DOHH2 (cell line): ENCODE data around the gene RPRML.
"Not testable (repeated sequence)": the region's sequence is repeated elsewhere in the genome, so short reads cannot be mapped to it uniquely, and the experiment has no call there.

Experiments used
- H3F3A ChIP-seq: fragments of 200-600 bp; sonication (generic), shearing (Covaris generic); 2 replicates; pipeline ENCODE4 v1.6.0; 2016; ENCODE audit warnings: antibody characterized with exemption, mild to moderate bottlenecking; ENCODE audit not compliant: control insufficient read depth, insufficient read depth
- H3K27ac ChIP-seq: fragments of 200-600 bp; sonication (generic); 2 replicates; pipeline ENCODE4 v1.5.1; 2014; ENCODE audit warnings: low read depth, mild to moderate bottlenecking, low read length, moderate library complexity
- H3K27me3 ChIP-seq: fragments of 200-600 bp; sonication (generic); 2 replicates; pipeline ENCODE4 v1.6.1; 2014; ENCODE audit warnings: mild to moderate bottlenecking, low read length, mixed read lengths; ENCODE audit not compliant: control insufficient read depth
- H3K36me3 ChIP-seq: fragments of 200-600 bp; sonication (generic); 2 replicates; pipeline ENCODE4 v1.6.1; 2014; ENCODE audit warnings: mild to moderate bottlenecking, low read length, moderate library complexity, mixed read lengths; ENCODE audit not compliant: control insufficient read depth
- H3K4me1 ChIP-seq: fragments of 200-600 bp; sonication (generic); 2 replicates; pipeline ENCODE4 v1.6.1; 2014; ENCODE audit warnings: mild to moderate bottlenecking, low read length, mixed read lengths; ENCODE audit not compliant: control insufficient read depth
- H3K4me2 ChIP-seq: fragments of 200-600 bp; sonication (generic); 2 replicates; pipeline ENCODE4 v1.6.0; 2014; ENCODE audit warnings: mild to moderate bottlenecking, low read length, moderate library complexity
- H3K4me3 ChIP-seq: fragments of 200-600 bp; sonication (generic); 2 replicates; pipeline ENCODE4 v1.5.1; 2014; ENCODE audit warnings: mild to moderate bottlenecking, low read length, mixed read lengths
- H3K79me2 ChIP-seq: fragments of 200-600 bp; sonication (generic); 2 replicates; pipeline ENCODE4 v1.6.1; 2014; ENCODE audit warnings: mild to moderate bottlenecking, low read length, mixed read lengths; ENCODE audit not compliant: control insufficient read depth
- H3K9me2 ChIP-seq: fragments of 200-600 bp; sonication (generic); replicated peaks from 2 replicates; pipeline ENCODE4 v1.6.1; 2014; ENCODE audit warnings: mild to moderate bottlenecking, low read length, mixed read lengths; ENCODE audit not compliant: control insufficient read depth
- H3K9me3 ChIP-seq: fragments of 200-600 bp; sonication (generic); 2 replicates; pipeline ENCODE4 v1.6.1; 2014; ENCODE audit warnings: antibody characterized with exemption, low read length, mixed read lengths; ENCODE audit not compliant: control insufficient read depth, insufficient read depth
- H4K20me1 ChIP-seq: fragments of 200-600 bp; sonication (generic); 2 replicates; pipeline ENCODE4 v1.6.0; 2014; ENCODE audit warnings: low read depth, mild to moderate bottlenecking, antibody characterized with exemption, low read length, moderate library complexity; ENCODE audit not compliant: control insufficient read depth, insufficient read depth
- EZH2phosphoT487 ChIP-seq: fragments of 200-600 bp; sonication (generic); IDR thresholded peaks from 2 replicates; pipeline ENCODE4 v1.6.1; 2017; ENCODE audit warnings: borderline replicate concordance, mild to moderate bottlenecking, antibody characterized with exemption, low read length, moderate library complexity, mixed read lengths
- TF ChIP-seq, protein P1 (sequence below): fragments of 200-600 bp; sonication (generic); IDR thresholded peaks from one replicate; pipeline ENCODE4 v1.5.1; 2014; ENCODE audit warnings: antibody characterized with exemption, mild to moderate bottlenecking, low read depth, low read length; ENCODE audit not compliant: poor library complexity, severe bottlenecking

Gene RPRML

DNA sequence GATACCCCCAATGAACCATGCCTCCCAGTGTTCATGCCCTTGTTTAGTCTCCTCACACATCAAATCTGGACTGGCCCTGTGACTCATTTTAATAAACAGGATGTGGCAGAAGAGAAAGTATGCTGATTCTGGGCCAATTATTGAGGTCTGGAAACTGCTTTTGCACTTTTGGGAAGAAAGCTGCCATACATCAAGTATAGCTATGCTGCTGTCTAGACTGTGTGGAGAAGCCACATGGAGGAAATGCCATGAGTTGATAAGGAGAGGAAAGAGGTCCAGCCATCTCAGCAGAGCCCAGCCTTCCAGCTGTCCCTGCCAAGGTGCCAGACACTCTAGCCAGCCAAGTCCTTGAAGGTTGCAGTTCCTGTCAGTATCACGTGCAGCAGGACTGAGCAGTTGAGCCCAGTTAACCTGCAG is 16.7 kb downstream of the RPRML start:
- Histone ChIP-seq H3K4me3 (no peak overlapping the region), H3K36me3 (no peaks in the 10 kb centered on the region), H3K27me3 (peaks cover 27% of the 10 kb centered on the region), H4K20me1 (no peaks in the 10 kb centered on the region), H3K9me2 (no peaks in the 10 kb centered on the region), H3K79me2 (no peaks in the 10 kb centered on the region), H3F3A (no peaks in the 10 kb centered on the region), H3K4me2 (no peak overlapping the region), H3K4me1 (no peaks in the 10 kb centered on the region), H3K9me3 (no peaks in the 10 kb centered on the region), H3K27ac (no peak overlapping the region)
- TF ChIP-seq, protein P1, sequence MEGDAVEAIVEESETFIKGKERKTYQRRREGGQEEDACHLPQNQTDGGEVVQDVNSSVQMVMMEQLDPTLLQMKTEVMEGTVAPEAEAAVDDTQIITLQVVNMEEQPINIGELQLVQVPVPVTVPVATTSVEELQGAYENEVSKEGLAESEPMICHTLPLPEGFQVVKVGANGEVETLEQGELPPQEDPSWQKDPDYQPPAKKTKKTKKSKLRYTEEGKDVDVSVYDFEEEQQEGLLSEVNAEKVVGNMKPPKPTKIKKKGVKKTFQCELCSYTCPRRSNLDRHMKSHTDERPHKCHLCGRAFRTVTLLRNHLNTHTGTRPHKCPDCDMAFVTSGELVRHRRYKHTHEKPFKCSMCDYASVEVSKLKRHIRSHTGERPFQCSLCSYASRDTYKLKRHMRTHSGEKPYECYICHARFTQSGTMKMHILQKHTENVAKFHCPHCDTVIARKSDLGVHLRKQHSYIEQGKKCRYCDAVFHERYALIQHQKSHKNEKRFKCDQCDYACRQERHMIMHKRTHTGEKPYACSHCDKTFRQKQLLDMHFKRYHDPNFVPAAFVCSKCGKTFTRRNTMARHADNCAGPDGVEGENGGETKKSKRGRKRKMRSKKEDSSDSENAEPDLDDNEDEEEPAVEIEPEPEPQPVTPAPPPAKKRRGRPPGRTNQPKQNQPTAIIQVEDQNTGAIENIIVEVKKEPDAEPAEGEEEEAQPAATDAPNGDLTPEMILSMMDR = no peak
- no peak for TF ChIP-seq EZH2phosphoT487

DNA sequence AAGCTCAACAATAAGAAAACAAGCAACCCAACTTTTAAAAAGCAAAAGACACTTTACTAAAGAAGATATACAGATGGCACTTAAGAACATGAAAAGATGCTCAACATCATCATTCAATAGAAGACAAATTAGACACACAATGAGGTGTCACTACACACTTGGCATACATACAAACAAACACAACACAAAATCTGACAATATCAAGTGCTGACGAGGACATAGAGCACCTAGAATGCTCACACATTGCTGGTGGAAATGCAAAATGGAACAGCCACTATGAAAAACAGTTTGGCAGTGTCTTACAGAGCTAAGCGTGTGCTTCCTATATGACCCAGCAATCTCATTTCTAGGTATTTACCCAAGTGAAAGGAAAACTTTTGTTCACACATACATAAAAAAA is 18.9 kb downstream of the RPRML start:
- H3K4me1 ChIP-seq = no peaks in the 10 kb centered on the region
- no peaks in the 10 kb centered on the region; the same call in 1 of the 2 replicates for H3K9me2 ChIP-seq
- H3K27me3 ChIP-seq = peaks cover 28% of the 10 kb centered on the region
- no peaks in the 10 kb centered on the region for H3F3A ChIP-seq
- H3K4me3 ChIP-seq = no peak overlapping the region
- no peaks in the 10 kb centered on the region for H3K79me2 ChIP-seq
- TF ChIP-seq EZH2phosphoT487 = no peak
- TF ChIP-seq, protein P1 = no peak
- H3K36me3 ChIP-seq = no peaks in the 10 kb centered on the region
- H3K9me3 ChIP-seq = no peaks in the 10 kb centered on the region
- no peak overlapping the region for H3K4me2 ChIP-seq
- H3K27ac ChIP-seq = no peak overlapping the region
- H4K20me1 ChIP-seq = no peaks in the 10 kb centered on the region

DNA sequence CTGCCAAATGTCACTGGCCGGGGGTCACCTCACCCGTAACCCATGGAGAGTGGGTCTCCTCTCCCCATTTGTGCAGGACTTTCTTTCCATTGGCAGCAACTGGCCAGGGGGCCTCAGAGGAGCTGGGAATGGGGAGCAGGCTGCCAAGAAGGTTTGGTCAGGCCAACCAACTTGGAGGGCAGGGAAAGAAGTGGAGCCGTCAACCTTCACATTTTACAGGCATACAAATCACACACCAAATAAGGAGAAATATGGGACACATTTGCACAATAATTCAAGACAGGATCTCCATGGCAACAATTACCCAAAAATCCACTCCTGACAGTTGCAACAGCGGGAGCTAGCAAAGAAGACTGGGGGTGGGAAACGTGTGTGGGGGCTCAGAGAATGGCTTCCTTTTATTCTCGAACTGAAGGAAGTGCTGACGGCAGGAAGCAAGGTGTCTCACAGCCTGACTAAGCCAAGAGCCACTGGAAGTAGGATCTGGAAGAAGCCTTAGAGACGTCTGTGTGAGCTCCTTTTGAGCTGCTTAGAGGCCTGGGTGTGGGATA is 20.9 kb downstream of the RPRML start:
- no peaks in the 10 kb centered on the region for H4K20me1 ChIP-seq
- no peak overlapping the region for H3K4me2 ChIP-seq
- H3K9me3 ChIP-seq = no peaks in the 10 kb centered on the region
- H3K4me3 ChIP-seq = no peak overlapping the region
- peaks cover 28% of the 10 kb centered on the region for H3K27me3 ChIP-seq
- H3K79me2 ChIP-seq = no peaks in the 10 kb centered on the region
- no peak overlapping the region for H3K27ac ChIP-seq
- no peaks in the 10 kb centered on the region; the same call in 1 of the 2 replicates for H3K9me2 ChIP-seq
- H3K4me1 ChIP-seq = no peaks in the 10 kb centered on the region
- no peak for TF ChIP-seq EZH2phosphoT487
- TF ChIP-seq, protein P1 = no peak
- H3F3A ChIP-seq = no peaks in the 10 kb centered on the region
- no peaks in the 10 kb centered on the region for H3K36me3 ChIP-seq

DNA sequence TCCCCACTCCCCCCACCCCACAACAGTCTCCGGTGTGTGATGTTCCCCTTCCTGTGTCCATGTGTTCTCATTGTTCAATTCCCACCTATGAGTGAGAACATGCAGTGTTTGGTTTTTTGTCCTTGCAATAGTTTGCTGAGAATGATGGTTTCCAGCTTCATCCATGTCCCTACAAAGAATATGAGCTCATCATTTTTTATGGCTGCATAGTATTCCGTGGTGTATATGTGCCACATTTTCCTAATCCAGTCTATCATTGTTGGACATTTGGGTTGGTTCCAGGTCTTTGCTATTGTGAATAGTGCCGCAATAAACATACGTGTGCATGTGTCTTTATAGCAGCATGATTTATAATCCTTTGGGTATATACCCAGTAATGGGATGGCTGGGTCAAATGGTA is 25.9 kb downstream of the RPRML start:
- not testable (repeated sequence) for H4K20me1 ChIP-seq, H3K9me2 ChIP-seq, H3K79me2 ChIP-seq

More for the DNA sequence above, 25.9 kb downstream of the RPRML start:
- not testable (repeated sequence) for H3F3A ChIP-seq, H3K4me3 ChIP-seq, H3K4me1 ChIP-seq, H3K9me3 ChIP-seq, H3K36me3 ChIP-seq, H3K4me2 ChIP-seq, H3K27ac ChIP-seq
- peaks cover 14% of the 10 kb centered on the region for H3K27me3 ChIP-seq
